ENCODE measurements around the gene CHD9NB.

Gene CHD9NB

DNA sequence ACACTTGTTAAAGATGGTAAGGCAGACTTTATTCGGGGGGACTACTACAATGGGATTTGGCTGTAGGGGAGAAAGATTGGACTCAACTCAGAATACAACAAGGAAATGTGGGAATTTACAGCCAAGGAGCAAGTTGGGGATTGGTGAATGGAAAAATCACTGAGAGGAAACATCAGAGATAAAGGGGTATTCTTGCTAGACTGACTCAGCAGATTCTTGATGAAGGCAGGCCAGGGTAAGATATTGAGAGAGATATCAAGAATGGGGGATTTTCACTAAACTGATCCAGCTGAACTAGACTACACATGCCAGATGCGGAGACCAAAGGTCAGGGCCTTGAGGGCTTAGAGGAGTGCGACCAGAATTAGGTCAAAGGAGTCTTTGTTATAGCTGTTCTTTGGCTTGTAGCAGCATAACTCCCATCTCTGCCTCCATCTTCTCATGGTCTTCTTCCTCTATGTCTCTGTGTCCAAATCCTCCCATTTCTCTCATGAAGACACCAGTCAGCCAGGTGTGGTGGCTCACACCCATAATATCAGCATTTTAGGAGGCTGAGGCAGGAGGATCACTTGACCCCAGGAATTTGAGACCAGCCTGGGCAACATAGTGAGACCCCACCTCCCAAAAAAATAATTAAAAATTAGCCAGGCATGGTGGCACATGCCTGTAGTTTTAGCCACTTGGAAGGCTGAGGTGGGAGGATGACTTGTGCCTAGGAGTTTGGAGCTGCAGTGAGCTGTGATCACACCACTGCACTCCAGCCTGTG is 17.3 kb downstream of the CHD9NB start:
- peaks cover 7% of the 10 kb centered on the region for H3K4me1 ChIP-seq (ENCODE audit: control insufficient read depth, insufficient read depth, low read length)
- no peaks in the 10 kb centered on the region for H3K36me3 ChIP-seq (ENCODE audit: control insufficient read depth, insufficient read depth, low read length)
- H3K27me3 ChIP-seq (ENCODE audit: control insufficient read depth, insufficient read depth, low read length), result no peaks in the 10 kb centered on the region
- H3K9me3 ChIP-seq (ENCODE audit: control insufficient read depth, insufficient read depth, low read length), result peaks cover 6% of the 10 kb centered on the region
- no peak overlapping the region for H3K9ac ChIP-seq (ENCODE audit: low read depth, low read length)
- H3K4me3 ChIP-seq (ENCODE audit: low read depth, low read length), result no peak overlapping the region

DNA sequence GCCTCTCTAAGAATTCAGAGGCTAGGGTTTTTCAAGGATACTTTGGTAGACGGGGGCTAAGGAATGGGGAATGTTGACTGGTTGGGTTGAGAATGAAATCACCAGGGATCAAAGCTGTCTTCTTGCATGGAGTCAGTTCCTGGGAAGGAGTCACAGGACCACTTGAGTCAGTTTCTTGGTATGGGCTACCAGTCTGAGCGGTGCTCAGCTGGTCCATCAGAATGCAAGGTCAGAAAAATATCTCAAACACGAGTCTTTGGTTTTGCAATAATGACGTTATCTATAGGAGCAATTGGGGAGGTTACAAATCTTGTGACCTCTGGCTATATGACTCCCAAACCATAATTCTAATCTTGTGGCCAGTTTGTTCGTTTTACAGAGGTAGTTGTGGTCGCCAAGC is 18.4 kb downstream of the CHD9NB start:
- H3K4me3 ChIP-seq (ENCODE audit: low read depth, low read length), result no peak overlapping the region
- H3K9me3 ChIP-seq (ENCODE audit: control insufficient read depth, insufficient read depth, low read length), result peaks cover 6% of the 10 kb centered on the region
- H3K36me3 ChIP-seq (ENCODE audit: control insufficient read depth, insufficient read depth, low read length), result no peaks in the 10 kb centered on the region
- H3K9ac ChIP-seq (ENCODE audit: low read depth, low read length), result no peak overlapping the region
- peaks cover 7% of the 10 kb centered on the region for H3K4me1 ChIP-seq (ENCODE audit: control insufficient read depth, insufficient read depth, low read length)
- H3K27me3 ChIP-seq (ENCODE audit: control insufficient read depth, insufficient read depth, low read length), result no peaks in the 10 kb centered on the region

DNA sequence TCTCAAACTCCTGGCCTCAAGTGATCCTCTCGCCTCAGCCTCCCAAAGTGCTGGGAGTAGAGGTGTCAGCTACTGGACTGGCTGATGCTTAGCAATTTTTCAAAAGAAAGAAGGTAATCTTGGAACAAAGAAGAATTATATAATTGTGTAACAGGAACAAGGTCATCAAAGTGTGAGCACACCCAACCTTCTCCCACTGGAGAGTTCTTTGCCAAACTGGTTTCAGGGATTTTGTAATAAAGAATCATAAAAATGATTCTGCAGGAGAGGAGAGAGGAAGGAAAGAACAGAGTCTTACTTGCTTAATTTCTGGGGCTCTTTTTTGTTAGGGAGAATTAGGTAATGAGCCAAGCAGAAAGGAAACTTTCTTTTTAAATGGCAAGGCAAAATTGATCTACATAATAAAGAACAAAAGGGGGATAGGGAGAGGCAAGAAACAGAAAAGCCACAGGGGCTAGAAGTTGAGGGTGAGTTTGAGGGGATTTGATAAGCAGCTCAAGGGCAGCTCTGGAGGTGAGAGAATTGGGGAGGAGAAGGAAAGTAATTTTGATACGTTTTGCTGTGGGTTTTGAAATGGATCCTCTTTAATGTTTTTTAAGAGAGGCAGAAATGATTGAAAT is 21.3 kb downstream of the CHD9NB start:
- Histone ChIP-seq H3K4me3 (ENCODE audit: low read depth, low read length) (no peak overlapping the region), H3K27me3 (ENCODE audit: control insufficient read depth, insufficient read depth, low read length) (no peaks in the 10 kb centered on the region), H3K4me1 (ENCODE audit: control insufficient read depth, insufficient read depth, low read length) (peaks cover 7% of the 10 kb centered on the region), H3K9me3 (ENCODE audit: control insufficient read depth, insufficient read depth, low read length) (peaks cover 6% of the 10 kb centered on the region), H3K9ac (ENCODE audit: low read depth, low read length) (no peak overlapping the region), H3K36me3 (ENCODE audit: control insufficient read depth, insufficient read depth, low read length) (no peaks in the 10 kb centered on the region)

DNA sequence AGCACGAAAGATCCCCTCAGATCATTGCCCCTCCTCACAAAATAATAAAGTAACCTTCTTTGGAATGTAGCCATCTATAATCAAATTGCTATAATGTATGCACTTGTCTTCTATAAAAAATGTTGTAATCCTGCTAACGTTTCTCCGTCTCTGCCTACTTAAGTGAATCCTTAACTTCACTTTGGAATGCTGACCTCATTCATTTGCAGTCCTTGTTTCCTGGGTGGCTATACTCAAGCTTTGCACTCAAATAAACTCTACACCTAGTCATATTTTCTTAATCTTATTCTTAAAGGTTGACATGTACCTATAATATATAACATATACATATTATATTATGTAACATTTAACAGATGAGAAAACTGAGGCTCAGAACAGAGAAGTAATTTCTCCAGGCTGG is 22.7 kb downstream of the CHD9NB start:
- H3K9me3 ChIP-seq (ENCODE audit: control insufficient read depth, insufficient read depth, low read length), result peaks cover 6% of the 10 kb centered on the region
- H3K27me3 ChIP-seq (ENCODE audit: control insufficient read depth, insufficient read depth, low read length), result no peaks in the 10 kb centered on the region
- H3K36me3 ChIP-seq (ENCODE audit: control insufficient read depth, insufficient read depth, low read length), result no peaks in the 10 kb centered on the region
- H3K9ac ChIP-seq (ENCODE audit: low read depth, low read length), result no peak overlapping the region
- peaks cover 7% of the 10 kb centered on the region for H3K4me1 ChIP-seq (ENCODE audit: control insufficient read depth, insufficient read depth, low read length)
- H3K4me3 ChIP-seq (ENCODE audit: low read depth, low read length), result no peak overlapping the region

DNA sequence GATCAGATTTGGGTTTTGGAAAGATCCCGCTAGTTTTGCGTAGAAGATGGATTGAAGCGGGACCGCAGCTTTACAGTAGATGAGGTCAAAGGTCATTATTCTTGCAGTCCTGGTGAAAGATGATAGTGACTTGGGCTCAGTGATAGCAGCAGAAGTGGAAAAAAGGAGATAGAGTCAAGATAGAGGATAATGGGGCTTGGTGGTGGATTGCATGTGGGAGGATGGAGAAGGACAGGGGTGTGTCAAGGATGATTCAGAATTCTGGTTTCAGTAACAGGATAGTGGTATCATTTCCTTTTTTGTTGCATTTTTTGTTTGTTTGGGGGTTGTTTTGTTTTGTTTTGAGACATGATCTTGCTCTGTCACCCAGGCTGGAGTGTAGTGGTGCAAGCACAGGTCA is 28.7 kb downstream of the CHD9NB start:
- H3K9ac ChIP-seq (ENCODE audit: low read depth, low read length), result no peak overlapping the region
- no peaks in the 10 kb centered on the region for H3K4me1 ChIP-seq (ENCODE audit: control insufficient read depth, insufficient read depth, low read length)
- H3K4me3 ChIP-seq (ENCODE audit: low read depth, low read length), result no peak overlapping the region
- no peaks in the 10 kb centered on the region for H3K9me3 ChIP-seq (ENCODE audit: control insufficient read depth, insufficient read depth, low read length)
- H3K36me3 ChIP-seq (ENCODE audit: control insufficient read depth, insufficient read depth, low read length), result no peaks in the 10 kb centered on the region
- H3K27me3 ChIP-seq (ENCODE audit: control insufficient read depth, insufficient read depth, low read length), result no peaks in the 10 kb centered on the region

DNA sequence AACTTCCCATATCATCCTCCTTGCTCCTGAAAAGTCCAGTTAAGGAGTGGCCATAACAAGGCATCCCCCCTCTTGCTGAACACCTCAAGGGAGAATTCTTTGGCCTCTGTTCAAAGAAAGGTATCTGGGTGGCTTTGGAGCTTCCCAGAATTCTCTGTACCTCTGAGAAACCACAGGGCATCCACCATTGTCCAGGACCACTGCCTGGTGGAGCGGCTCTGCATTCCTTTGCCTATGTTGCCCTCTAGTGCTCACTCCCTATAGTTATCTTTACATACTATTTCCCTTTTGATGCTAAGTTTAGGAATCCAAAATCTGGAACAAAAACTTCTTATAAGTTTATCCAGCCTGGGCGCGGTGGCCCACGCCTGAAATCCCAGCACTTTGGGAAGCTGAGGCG is 30.3 kb downstream of the CHD9NB start:
- no peak overlapping the region for H3K4me3 ChIP-seq (ENCODE audit: low read depth, low read length)
- no peak overlapping the region for H3K9ac ChIP-seq (ENCODE audit: low read depth, low read length)
- no peaks in the 10 kb centered on the region for H3K36me3 ChIP-seq (ENCODE audit: control insufficient read depth, insufficient read depth, low read length)
- H3K4me1 ChIP-seq (ENCODE audit: control insufficient read depth, insufficient read depth, low read length), result no peaks in the 10 kb centered on the region
- no peaks in the 10 kb centered on the region for H3K27me3 ChIP-seq (ENCODE audit: control insufficient read depth, insufficient read depth, low read length)
- H3K9me3 ChIP-seq (ENCODE audit: control insufficient read depth, insufficient read depth, low read length), result no peaks in the 10 kb centered on the region

DNA sequence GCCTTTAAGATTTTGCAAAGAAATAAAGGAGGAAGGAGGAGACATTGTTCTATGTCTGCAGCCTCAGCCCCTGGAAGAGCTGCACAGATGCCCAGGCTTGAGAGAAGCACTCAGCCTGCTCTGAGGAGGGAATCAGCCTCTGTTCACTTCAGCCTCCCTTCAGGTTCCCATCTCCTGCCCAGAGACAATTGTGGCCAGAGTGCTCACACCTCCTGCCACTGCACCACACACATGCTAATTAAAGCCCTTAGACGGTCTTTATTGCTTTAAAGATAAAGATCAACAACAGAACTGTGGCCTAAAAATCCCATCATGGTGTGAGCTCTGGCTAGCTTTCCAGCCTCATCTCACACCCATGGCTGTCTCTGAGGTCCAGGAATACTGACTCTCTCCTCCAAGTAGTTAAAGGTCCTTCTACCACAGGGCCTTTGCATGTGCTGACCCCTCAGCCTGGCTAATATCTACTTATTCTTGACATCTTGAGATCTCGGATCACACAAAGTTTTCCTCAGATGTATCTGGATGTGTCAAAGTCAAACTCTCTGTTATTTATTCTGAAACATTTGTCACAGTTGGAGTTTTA is 33.8 kb downstream of the CHD9NB start:
- H3K36me3 ChIP-seq (ENCODE audit: control insufficient read depth, insufficient read depth, low read length), result no peaks in the 10 kb centered on the region
- H3K4me3 ChIP-seq (ENCODE audit: low read depth, low read length), result no peak overlapping the region
- no peaks in the 10 kb centered on the region for H3K27me3 ChIP-seq (ENCODE audit: control insufficient read depth, insufficient read depth, low read length)
- no peak overlapping the region for H3K9ac ChIP-seq (ENCODE audit: low read depth, low read length)
- no peaks in the 10 kb centered on the region for H3K9me3 ChIP-seq (ENCODE audit: control insufficient read depth, insufficient read depth, low read length)
- no peaks in the 10 kb centered on the region for H3K4me1 ChIP-seq (ENCODE audit: control insufficient read depth, insufficient read depth, low read length)

DNA sequence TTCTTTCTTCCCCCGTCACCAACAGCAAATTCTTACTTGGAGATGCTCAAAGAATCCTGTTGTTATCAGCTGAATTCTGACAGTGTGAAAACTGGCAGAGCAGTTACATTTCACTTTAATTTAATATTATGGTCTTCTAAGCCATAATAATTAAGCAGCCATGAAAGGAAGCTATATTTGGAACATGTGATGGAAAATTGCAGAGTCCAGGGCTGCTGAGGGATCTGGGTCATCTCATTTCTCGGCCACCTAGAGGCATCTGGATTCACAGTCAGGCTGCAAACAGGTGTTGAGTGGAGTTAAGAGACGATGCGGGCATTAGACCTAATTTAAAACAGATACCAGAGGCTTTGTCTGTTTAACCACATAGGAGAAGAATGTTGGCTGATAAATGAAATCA is 38.4 kb downstream of the CHD9NB start:
- Histone ChIP-seq H3K4me3 (ENCODE audit: low read depth, low read length) (no peak overlapping the region), H3K9ac (ENCODE audit: low read depth, low read length) (no peak overlapping the region), H3K9me3 (ENCODE audit: control insufficient read depth, insufficient read depth, low read length) (no peaks in the 10 kb centered on the region), H3K27me3 (ENCODE audit: control insufficient read depth, insufficient read depth, low read length) (no peaks in the 10 kb centered on the region), H3K36me3 (ENCODE audit: control insufficient read depth, insufficient read depth, low read length) (no peaks in the 10 kb centered on the region), H3K4me1 (ENCODE audit: control insufficient read depth, insufficient read depth, low read length) (no peaks in the 10 kb centered on the region)

DNA sequence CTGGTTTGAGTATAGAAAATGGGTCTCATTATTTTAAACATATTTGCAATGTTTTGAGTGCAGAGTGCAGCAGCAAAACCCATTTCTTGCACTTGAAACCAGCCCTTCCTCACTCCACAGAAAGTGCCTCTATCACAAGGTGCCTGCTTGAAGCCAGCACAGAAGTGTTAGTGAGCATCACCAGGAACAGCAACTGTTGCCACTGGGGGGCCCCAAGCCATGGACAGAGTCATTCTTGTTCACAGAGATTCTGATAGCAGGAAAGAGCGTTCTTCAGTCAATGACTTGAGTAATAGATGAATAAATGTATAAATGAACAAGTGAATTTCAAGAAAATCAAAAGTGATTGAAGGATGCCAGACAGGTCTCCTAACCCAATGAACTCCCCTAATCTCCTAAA is 45.6 kb downstream of the CHD9NB start:
- Histone ChIP-seq H3K36me3 (ENCODE audit: control insufficient read depth, insufficient read depth, low read length) (no peaks in the 10 kb centered on the region), H3K27me3 (ENCODE audit: control insufficient read depth, insufficient read depth, low read length) (no peaks in the 10 kb centered on the region), H3K4me3 (ENCODE audit: low read depth, low read length) (no peak overlapping the region), H3K4me1 (ENCODE audit: control insufficient read depth, insufficient read depth, low read length) (no peaks in the 10 kb centered on the region), H3K9me3 (ENCODE audit: control insufficient read depth, insufficient read depth, low read length) (no peaks in the 10 kb centered on the region), H3K9ac (ENCODE audit: low read depth, low read length) (no peak overlapping the region)

DNA sequence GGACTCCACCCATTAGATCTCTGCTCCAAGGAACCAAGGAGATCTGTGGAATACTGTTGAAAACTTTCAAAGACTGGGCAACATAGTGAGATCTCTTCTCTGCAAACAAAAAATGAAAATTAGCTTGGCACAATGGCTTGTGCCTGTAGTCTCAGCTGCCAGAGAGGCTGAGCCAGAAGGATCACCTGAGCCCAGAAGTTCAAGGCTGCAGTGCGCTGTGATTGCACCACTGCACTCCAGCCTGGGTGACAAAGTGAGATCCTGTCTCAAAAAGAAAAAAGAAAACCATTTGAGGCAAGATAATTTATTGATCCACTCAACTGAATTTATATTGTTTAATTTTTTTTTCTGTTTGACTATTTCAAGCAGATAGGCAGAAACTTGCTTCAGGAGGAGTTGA is 54.8 kb downstream of the CHD9NB start:
- no peak overlapping the region for H3K9ac ChIP-seq (ENCODE audit: low read depth, low read length)
- peaks cover 5% of the 10 kb centered on the region for H3K4me1 ChIP-seq (ENCODE audit: control insufficient read depth, insufficient read depth, low read length)
- no peak overlapping the region for H3K4me3 ChIP-seq (ENCODE audit: low read depth, low read length)
- H3K27me3 ChIP-seq (ENCODE audit: control insufficient read depth, insufficient read depth, low read length), result no peaks in the 10 kb centered on the region
- H3K36me3 ChIP-seq (ENCODE audit: control insufficient read depth, insufficient read depth, low read length), result no peaks in the 10 kb centered on the region
- H3K9me3 ChIP-seq (ENCODE audit: control insufficient read depth, insufficient read depth, low read length), result no peaks in the 10 kb centered on the region

DNA sequence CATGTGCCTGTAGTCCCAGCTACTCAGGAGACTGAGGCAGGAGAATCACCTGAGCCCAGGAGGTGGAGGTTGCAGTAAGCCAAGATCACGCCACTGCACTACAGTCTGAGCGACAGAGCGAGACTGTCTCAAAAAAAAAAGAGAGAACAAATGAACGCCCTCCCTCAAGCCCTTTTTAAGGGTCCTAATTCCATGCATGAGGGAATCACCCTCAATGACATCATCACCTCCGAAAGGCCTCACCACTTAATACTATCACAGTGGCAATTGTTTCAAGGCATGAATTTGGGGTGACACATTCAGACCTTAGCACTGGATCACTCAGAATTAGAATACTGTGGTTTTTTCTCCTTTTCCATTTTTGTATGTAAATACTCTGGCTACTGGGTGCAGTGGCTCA is 57.8 kb downstream of the CHD9NB start:
- Histone ChIP-seq H3K27me3 (ENCODE audit: control insufficient read depth, insufficient read depth, low read length) (no peaks in the 10 kb centered on the region), H3K4me3 (ENCODE audit: low read depth, low read length) (no peak overlapping the region), H3K9me3 (ENCODE audit: control insufficient read depth, insufficient read depth, low read length) (no peaks in the 10 kb centered on the region), H3K4me1 (ENCODE audit: control insufficient read depth, insufficient read depth, low read length) (peaks cover 6% of the 10 kb centered on the region), H3K9ac (ENCODE audit: low read depth, low read length) (no peak overlapping the region), H3K36me3 (ENCODE audit: control insufficient read depth, insufficient read depth, low read length) (no peaks in the 10 kb centered on the region)

DNA sequence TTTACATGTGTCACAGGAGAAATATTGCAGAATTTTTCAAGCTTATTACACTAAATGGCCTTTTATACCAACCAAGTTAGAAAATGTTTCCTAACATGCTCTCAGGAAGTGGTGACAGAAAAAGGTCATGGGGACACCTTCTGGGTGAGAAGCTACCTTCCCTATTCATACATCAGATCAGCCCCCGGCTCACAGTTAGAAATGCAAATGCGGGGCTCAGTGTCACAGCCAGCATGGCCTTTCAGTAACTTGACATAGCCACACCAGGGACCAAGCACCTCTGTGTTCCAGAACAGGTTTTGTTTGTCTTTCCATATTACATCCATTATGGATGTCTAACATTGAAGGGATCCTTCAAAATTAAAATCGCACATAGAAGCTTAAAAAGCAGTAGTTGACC is 59.5 kb downstream of the CHD9NB start:
- Histone ChIP-seq H3K27me3 (ENCODE audit: control insufficient read depth, insufficient read depth, low read length) (no peaks in the 10 kb centered on the region), H3K9me3 (ENCODE audit: control insufficient read depth, insufficient read depth, low read length) (no peaks in the 10 kb centered on the region), H3K36me3 (ENCODE audit: control insufficient read depth, insufficient read depth, low read length) (no peaks in the 10 kb centered on the region), H3K4me1 (ENCODE audit: control insufficient read depth, insufficient read depth, low read length) (peaks cover 6% of the 10 kb centered on the region), H3K9ac (ENCODE audit: low read depth, low read length) (no peak overlapping the region), H3K4me3 (ENCODE audit: low read depth, low read length) (no peak overlapping the region)

Data from iPS-15b (cell line).